SH-SY5Y (cell line): ENCODE data around the gene FBXL17.

Experiments used
- GATA2 ChIP-seq: IDR thresholded peaks from 2 replicates; pipeline ENCODE4 v1.6.1; 2011; ENCODE audit warnings: mild to moderate bottlenecking, low read depth, low read length
- GATA3 ChIP-seq: IDR thresholded peaks from 2 replicates; pipeline ENCODE4 v1.6.1; 2011; ENCODE audit warnings: low read depth, mild to moderate bottlenecking, low read length, moderate library complexity

DNA sequence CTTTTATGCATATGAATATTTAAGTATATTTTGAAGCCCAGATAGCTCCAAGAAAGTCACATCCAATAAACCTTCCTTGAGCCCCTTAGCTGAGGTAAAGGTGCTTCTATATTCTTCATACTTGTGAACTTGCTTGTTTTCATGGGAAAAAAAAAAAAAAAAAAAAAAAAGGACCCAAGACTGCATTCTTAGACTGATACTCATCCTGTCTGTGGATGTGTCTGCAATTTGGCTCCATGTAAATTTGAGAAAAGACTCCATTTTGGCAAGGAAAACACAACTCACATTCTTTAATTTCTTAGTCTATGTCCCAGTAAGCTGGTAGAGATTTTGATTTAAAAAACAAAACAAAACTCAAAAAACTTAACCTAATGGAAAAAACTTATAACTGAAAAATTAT, 238.3 kb downstream of the FBXL17 start:
- TF ChIP-seq GATA2 (no peak), GATA3 (no peak)
